NCI-H2227 (cell line): ENCODE measurements around the gene CDK5R2.

Source experiments
- DNase-seq: peaks from one replicate; lab custom pipeline; 2025; ENCODE audit not compliant: unreplicated experiment; lab: John Stamatoyannopoulos, UW

CDK5R2 gene

DNA sequence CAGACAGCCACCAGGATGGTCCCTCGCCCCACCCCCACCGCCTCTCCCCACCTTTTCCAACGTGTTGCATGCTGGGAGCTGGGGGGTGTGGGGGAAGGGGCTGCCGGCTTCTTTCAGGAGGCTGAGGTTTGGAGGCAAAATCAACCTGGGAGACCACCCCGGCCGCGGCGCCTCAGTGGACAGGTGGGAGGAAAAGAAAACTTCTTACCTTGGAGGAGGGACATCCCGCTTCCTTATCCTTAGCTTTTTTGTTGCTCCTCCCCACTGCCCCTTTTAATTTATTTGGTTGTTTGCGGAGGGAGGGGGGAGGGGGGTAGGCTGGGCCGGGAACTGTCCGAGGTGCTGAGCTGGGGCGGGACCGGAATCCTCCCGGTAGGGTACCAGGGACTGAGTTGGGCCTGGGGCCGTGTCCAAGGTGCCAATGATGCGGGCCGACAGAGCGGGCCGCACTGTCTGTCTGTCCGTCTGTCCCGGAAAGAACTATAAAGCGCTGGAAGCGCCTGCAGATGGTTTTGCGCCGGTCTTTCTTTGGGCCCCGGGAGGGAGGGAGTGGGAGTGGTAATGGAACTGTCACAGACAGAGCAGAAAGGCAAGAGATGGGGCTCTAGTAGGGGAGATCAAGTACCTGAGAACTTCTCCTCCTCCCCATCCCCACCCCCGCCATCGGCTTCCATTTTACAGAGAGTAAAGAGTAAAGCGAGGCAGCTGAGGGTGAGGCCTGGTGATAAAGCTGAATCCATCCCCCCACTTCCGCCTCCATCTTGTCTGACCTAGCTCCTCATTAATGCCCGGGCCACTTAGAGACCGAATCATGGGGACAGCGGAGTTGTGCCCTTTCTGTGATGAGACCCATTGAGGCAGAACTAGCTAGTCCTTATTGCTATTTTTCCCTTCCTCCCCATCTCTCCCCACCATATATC is 2.4 kb downstream of the CDK5R2 start:
- DNase-seq = peak; percentile 70

DNA sequence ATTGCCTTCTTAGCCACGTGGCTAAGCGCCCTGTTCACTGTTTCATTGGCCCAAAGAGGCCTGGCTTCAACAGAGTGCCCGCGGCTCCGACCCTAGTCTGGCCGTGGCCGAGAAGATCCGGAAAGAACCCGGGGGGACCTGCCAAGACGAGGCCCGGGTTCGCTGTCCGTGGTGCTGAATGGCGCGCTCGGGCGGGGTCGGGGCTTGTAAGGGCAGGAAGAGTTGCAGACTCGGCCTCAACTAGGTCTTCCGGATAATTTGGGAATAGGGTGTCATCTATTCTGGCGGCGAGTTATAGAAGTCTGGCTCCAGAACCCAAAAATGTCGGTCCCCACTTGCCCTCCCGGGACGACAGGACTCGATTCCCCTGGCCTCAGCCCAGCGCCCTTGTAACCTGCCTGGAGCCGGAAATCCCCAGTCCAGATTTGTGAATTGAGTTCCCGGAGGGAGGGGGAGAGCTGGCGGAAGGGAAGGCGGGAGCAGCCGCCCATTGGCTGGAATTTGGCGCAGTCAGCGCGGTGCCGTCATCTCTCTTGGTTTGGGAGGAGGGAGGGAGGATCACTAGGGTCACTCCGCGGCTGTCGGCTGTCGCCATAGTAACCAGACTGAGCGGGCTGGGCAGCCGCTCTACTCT is 3.5 kb downstream of the CDK5R2 start:
- DNase-seq = peak; percentile 98

DNA sequence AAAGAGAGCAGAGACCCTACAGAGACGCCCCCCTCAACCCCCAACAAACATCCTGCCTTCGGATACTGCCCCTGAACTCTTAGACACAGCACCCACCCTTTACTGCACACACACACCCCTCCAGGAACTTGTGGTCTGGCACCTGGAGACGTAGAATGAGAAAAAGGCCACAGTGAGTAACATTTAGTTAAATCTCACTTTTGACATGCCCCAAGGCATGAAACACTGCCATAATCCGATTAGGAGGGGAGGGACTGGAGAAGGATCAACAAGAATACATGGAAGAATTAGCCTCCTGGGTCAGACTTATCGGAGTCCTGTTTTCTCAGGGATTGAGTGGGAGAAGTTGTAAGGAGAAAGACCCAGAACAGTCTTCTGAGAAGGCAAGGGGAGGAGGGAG is 4.1 kb downstream of the CDK5R2 start:
- DNase-seq = no peak

DNA sequence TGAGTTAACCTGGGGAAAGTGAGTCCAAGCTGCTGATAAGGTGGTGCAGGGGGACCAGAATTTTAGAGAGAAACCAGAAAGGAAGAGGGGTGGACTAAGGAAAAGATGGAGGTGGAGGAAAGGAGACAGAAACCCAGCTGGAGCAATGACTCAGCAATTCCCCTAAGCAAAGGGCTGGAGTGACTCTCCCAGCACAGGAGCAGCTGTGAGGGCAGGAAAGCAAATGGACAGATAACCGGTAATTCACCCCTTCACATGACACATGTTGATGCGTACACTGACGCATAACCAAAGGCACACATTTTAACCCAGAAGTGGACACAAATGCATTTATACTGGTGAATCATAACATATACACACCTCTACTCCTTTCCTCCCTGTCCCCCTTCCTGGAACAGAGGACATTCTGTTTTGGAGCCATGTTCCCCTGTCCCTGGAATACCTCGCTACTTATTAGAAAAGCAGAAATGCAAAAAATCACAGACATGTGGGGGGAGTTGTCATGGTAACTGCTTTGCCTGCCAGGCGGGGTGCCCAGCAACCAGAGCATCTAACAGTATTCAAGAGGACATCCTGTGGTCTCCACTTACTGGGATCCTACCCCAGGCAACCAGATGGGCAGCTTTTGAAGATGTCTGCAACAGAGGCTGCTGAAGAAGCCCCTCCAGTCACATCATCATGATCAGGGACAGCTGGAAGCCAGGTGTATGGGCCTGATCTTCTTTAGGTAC is 4.7 kb downstream of the CDK5R2 start:
- DNase-seq = peak; percentile 85

DNA sequence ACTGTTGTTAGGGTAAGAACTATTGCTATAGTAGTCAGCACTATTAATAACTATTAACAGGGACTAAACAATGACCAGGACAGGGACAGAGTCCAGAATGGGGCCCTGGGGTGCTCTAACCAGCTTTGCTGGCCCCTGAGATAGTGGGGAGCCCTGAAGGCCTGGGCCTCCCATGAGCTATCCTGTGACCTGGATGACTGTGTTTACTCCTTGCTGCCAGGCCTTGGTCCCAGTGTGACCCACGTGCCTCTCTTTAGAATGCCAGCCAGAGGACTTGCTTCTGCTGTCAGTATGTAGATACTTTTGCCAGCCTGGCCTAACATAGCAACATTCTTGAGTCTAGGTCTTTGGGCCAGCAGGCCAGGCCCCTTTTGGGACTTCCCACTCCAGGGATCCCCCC is 11.4 kb downstream of the CDK5R2 start:
- DNase-seq = no peak

DNA sequence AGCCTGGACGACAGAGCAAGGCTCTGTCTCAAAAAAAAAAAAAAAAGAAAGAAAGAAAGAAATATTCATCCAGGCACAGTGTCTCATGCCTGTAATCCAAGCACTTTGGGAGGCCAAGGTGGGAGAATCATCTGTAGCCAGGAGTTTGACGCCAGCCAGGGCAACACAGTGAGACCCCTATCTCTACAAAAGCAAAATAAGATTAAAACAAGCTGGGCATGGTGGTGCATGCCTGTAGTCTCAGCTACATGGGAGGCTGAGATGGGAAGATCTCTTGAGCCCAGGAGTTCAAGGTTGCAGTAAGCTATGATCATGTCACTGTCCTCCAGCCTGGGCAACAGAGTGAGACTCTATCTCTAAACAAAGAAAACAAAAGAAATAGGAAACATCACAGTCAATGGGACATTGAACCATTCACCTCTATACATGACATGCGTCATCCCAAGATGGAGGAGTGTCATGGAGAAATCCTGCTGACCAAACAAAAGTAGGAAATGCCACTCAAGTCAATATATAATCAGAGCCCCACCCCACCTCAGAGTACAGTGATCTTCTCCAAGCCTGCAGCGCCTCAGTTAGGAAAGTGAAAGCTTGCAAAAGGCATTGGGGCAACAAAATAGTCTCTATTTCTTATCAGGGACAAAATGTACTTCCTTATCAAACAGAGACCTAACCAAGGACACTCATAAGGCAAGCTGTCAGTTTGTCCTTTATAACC is 15.8 kb downstream of the CDK5R2 start:
- DNase-seq = no peak

DNA sequence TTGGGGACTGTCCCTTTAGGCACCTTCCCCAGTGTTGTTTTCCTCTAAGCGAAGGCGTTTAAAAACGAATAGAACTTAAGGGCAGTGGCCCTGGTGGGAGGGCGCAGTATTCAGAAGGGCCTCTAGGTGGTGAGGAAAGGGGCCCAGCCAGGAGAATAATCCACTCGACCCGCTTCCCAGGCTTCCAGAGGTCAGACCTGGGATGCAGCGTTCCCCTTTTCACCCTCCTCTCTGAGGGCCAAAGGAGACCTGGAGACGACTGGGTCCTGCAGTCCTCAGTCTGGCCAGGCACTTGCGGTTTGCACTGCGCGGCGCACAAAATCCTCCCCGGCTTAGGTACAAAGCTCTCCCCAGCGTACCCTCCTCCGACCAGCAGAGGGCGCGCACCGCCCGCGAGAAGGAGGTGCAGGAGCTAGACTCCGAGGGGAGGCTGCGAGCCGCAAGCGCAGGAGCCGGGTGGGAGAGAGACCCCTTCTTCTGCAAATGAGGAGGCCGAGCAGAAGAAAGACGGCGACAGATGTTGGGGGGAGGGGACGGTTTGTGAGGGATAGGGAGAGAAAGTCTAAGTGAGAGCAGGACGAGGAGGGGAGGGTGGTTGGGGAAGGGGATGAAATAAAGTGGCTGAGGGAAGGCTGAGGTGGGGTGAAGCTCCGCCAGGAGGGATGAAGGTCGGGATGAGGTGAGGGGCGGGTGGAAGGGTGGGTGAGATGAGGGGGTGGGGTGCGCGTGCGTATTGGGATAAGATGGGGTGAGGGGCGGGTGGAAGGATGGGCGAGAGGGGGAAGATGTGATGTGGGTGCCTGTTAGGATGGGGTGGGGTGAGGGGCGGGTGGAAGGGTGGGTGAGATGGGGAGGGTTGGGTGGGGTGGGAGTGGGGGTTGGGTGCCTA is 20.6 kb downstream of the CDK5R2 start:
- peak; percentile 95 for DNase-seq

DNA sequence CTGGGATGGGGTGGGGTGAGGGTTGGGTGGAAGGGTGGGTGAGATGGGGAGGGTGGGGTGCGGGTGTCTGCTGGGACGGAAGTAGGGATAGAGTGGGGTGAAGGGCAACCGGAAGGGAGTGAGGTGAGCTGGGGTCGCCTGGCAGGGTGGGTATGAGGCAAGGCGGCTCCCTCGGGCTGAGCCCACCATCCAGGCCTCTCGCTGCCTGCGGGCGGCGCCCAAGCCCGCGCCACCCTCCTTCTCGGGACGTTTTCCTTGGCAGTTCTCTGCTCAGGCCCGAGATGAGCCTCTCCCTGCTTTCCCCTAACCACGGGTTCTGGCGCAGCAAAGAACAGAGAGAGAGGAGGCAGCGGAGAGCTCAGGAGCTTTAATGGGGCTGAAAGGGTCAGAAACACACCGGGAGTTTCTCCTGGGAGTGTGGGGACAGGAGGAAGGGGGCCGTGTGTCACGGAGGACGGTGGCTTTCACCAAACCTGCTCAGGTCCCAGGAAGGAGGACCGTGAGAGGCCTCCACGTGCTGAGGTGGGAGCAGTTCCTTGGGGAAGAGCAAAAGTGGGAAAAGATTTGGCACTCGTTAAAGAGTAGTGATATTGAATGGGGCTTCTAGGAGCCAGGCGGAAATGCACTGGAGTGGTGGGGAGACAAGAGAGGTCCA is 21.4 kb downstream of the CDK5R2 start:
- no peak for DNase-seq

DNA sequence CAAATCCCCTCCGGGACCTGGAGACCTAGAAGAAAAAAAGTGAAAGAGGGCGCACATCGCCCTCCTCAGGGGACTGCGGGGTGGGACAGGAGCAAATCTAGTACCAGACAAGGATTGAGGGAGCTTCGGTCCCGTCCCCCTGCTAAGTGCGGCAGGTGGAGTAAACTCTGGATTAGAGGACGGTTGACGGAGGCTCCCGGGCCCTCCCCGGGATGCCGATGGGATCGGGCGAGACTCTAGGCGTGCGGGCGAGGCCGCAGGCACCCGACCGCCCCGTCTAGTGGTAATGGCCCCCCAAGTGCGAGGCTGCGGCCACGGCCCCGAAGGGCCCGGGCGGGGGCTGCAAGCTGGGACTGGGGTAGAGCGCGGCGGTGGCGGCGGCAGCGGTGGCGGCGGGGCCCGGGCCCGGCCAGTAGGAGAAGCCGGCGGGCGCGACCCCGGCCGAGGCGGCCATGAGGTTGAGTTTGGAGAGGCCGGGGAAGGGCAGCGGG is 22.0 kb downstream of the CDK5R2 start:
- no peak for DNase-seq

DNA sequence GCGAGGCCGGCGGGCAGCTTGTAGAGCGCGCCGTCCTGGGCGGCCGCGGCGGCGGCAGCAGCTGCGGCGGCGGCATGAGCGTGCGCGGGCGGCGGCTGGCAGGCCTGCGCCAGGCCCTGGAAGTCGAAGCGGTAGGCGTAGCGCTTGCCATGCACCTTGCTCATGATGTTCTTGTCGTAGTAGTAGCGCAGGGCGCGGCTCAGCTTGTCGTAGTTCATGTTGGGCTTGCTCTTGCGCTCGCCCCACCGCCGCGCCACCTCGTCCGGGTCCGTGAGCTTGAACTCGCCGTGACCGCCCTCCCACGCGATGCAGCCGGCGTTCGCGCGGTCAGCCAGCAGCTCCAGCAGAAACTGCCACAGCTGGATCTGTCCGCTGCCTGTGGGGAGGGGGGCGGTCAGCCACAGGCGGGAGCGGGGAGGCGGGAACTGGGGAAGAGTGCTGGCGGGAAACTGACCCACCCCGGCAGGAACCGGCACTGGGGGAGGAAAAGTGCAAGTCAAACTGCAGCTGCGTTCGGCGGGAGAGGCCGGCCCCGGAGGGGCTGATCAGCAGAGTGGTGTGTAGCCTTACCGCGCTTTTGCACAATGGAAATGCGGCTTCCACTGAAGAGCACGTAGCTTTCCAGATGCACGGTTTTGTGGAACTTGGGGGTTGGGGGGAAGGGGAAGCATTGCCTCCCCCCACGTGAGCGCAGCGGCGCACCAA is 22.6 kb downstream of the CDK5R2 start:
- DNase-seq = no peak

DNA sequence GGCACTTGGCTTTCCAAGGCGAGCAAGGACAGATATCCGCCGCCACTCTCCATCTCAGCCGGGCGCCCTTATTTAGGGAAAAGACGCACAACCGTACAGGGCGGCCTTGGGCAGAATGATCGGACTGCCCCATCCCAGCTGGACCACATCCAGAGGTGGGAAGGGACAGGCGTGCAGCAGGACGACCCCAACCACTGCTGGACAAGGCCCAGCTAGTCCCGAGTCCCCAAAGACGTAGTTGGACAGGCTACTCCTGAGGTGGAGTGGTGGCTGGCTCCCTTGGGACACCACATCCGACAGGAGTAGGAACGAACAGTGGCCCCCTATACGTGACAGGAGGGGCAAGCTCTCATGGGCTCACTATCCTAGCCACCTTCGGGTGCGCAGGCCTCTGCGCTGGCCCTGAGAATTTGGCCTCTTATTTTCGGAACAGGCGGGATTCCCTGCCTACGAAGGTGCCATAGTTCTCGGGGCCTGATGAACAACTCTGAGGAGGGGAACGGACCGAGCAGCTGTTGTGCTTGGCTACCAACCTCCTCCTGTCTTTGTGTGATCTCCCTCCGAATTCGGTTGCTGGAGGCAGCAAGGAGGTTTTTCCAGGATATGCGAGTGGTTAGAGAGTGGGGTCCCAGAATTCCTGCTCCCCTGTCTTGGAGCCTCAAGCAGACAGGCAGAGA is 23.3 kb downstream of the CDK5R2 start:
- DNase-seq = no peak

DNA sequence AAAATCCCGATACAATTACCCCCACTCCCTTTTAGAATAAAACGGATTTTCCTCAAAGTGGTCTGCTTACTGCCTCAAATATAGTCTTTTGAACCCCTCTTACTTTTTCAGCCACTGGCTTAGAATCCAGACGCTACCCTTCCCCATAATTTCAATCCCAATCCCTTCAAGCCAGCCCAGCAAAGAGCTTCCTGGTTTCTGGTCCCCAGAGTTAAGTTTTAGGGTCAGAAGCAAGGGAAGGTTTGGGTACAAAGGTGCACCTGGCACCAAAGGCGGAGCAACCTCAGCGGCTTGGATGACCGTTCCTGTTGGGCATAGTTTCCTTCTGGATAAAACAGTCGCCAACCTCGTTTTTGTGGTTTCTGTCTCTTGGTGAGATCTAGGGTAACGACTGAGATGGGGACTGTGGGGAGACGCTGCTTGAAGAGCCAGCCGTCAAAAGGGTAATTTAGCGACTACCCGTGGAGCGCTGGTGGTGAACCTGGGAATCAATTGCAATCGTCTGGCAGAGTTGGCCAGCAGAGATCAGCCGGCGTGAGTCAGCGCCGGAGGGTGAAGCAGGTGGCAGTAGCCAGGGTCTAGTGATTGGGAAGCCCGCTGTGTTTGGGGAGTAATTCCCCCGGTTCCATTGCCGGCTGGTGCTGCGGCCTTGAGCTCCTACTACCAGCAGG is 23.9 kb downstream of the CDK5R2 start:
- peak; percentile 56 for DNase-seq

DNA sequence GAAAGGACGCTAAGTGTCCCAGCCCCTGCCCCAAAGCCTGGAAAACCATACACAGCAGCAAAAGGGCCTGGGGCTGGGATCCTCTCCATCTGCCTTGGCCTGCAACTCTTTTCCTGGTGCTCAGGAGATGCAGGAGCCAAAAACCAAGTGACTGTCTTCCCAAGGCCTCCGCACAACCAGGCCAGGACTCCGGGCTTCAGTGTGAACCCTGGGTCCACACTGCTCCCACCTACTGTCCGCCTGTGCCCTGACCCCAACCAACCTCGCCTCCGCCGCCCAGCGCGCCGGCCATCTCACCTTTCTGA is 24.4 kb downstream of the CDK5R2 start:
- no peak for DNase-seq

DNA sequence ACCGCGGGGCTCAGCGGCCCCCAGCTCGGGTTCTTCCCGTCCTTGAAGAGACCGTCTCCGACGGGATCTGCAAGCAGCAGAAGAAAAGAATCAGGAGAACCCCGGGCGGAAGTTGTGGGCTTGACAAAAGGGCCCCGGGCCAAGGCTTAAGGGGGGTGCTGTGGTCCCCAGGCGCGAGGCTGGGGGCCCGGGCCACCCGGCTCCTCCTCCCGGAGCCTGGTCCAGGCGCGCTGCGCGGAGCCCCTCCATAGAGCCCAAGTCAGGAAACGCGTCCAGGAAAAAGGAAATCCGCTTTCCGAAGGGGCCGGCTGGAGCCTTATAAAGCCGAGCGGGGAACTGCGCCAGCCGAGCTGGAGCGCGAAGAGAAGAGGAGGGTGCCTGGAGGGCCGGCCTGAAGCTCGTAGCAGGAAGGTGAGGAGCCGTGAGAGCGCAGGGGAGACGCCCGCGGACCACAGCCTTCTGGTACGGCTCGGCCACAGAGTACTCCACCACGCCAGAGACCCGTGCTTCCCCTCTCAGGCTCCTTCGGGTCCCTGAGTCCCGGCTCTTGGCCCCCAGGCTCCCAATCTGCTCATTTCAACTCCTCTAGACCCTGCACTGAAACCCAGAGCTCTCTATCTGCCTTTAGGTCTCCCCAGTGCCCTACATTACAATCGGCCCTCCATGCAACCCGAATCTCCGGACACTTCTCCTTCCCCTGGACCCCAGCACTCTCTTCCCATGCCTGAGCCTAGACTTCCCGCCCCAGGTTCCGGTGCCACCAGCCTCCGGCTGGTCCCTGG is 25.0 kb downstream of the CDK5R2 start:
- DNase-seq = peak; percentile 68

DNA sequence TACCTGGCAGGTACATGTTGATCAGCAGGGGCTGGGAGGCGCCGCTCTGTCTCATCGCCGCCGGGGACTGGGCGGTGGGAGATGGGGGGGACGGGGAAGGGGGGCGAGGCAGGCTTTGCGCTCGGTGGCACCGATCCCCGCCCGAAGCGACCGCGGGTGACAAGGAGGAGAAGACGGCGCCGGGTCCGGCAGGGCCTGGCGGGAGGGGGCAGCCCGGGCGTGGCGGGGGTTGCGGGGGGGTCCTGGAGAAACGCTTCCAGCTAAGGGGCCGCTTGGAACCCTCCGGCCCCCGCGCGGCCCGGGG is 25.5 kb downstream of the CDK5R2 start, which contains the start of gene FEV:
TSS of gene FEV (minus strand) at position 164 of the 304 bp plus-strand sequence. CDS start at position 55, 109 bp downstream.
- DNase-seq = peak; percentile 33

DNA sequence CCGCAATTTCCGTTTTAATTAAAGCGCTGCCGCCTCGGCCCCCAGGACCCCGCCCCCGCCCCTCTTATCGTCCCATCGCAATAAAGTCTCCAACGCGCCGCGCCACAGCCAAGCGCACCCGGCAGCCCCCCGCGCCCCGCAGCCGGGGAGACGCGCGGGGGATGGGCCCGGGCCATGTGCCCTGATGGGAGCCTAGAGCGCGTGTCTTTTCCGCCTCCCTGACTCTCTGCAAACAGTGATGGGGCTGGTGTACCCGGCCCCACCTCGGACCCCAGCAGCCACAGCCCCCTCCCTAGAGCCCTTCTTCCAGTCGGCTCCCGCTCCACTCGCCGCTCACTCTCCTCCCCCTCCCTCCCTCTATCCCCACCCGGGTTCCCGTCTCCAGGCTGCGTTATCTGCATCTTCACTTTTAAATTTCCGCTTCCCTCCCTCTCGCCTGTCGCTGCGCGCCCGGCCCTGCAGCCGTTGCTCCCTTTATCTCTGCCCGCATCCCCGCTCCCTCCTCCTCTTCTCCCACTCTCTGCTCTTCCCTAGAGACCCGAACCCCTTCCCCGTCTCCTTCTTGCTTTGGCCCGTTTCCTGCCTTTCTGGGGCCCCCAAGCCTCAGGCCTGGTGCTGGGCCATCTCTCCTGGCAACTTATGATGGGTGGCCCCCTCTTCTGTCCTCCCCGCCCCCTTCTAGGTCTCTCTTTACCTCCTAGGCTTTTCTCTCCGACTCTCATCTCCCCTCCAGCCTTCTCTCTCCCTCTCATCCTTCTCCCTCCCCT is 26.0 kb downstream of the CDK5R2 start:
- DNase-seq = peak; percentile 68
